Measurements from ENCODE around the gene UQCR10.
"Not testable (repeated sequence)": the region's sequence is repeated elsewhere in the genome, so short reads cannot be mapped to it uniquely, and the experiment has no call there.

UQCR10 gene

GRCh38 chr22:29737251-29738117, 29.7 kb upstream of the UQCR10 start:
- no peak for DNase-seq

GRCh38 chr22:29738118-29738815, 28.9 kb upstream of the UQCR10 start:
- no peak for DNase-seq

GRCh38 chr22:29739346-29739875, 27.8 kb upstream of the UQCR10 start:
- DNase-seq: no peak

DNA sequence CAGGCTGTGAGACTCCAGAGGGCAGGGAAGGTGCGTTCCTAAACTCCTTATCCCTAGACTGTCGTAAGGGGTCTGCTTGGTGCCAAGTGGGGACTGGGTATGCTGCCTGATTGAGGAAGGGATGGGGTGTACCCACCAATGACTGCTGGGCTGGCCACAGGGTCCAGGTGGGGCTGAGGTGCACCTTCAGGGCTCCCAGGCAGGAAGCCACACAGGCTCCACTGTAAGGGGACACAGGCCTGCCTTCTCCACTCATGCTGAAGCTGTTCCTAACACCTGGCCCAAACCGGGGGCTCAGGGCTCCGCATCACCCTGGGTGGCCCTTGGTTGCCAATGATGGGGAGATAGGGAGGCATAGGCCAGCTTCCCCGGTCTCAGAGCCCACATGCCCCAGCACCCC, 27.0 kb upstream of the UQCR10 start:
- DNase-seq: no peak

GRCh38 chr22:29741926-29742325, 25.2 kb upstream of the UQCR10 start:
- DNase-seq: no peak

GRCh38 chr22:29742326-29742725, 24.8 kb upstream of the UQCR10 start:
- no peak for DNase-seq

DNA sequence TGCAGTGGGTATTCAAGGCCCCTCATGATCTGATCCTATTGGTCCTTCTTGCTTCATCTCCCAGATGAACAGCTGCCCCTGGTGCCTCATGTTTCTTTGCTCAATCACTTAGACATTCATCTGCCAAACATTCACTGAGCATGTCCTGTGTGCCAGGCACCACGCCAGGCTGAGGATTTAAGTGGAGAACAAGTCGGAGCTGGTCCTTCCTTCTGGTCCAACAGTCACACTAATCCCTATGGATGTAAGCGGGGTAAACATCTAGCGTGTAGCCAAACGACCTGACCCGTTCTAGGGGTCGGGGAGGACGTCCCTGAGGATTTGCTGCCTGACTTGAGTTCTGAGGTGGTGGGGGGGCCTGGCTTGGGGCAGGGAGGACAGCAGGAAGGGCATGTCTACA, 22.3 kb upstream of the UQCR10 start:
- DNase-seq: peak; percentile 40

DNA sequence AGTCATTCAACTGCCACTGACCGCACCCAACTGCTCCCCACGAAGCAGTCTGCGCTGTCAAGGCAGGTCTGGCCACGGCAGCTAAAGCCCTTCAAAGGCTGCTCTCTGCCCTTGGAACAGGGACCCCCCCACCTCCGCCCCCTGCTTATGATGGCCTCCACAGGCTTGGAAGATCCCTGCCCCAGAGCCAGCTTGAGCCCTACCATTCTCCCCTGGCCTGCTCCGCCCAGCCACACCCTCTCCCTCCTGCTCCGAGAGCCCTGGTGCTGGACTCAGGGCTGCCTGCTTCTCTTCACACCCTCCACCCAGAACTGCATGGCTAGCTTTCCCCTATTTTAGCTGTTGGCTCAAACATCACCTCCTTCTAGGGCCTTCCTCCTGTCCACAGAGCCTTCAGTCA, 19.3 kb upstream of the UQCR10 start:
- DNase-seq: no peak

GRCh38 chr22:29748248-29748893, 18.8 kb upstream of the UQCR10 start:
- no peak for DNase-seq

DNA sequence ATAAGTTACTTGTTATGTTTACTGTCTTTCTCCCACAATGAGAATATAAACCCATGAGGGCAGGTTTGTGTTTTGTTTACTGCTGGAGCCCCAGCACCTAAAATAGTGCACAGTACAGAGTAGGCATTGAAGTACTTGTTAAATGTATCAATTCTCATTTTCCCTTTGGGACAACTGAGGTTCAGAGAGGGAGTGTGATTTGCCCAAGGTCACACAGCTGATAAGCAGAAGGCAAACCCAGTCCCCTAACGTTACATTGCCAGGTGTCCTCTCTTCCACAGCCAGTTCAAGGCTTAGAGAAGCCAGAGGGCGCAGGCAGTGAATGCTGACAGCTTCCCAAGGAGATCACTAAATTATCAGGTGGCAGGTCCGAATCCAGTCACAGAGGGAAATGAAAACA, 17.1 kb upstream of the UQCR10 start:
- DNase-seq: no peak

- DNase-seq: no peak
Measured at GRCh38 chr22:29750559-29751538, 16.3 kb upstream of the UQCR10 start.

GRCh38 chr22:29751669-29752068, 15.5 kb upstream of the UQCR10 start:
- DNase-seq: no peak

DNA sequence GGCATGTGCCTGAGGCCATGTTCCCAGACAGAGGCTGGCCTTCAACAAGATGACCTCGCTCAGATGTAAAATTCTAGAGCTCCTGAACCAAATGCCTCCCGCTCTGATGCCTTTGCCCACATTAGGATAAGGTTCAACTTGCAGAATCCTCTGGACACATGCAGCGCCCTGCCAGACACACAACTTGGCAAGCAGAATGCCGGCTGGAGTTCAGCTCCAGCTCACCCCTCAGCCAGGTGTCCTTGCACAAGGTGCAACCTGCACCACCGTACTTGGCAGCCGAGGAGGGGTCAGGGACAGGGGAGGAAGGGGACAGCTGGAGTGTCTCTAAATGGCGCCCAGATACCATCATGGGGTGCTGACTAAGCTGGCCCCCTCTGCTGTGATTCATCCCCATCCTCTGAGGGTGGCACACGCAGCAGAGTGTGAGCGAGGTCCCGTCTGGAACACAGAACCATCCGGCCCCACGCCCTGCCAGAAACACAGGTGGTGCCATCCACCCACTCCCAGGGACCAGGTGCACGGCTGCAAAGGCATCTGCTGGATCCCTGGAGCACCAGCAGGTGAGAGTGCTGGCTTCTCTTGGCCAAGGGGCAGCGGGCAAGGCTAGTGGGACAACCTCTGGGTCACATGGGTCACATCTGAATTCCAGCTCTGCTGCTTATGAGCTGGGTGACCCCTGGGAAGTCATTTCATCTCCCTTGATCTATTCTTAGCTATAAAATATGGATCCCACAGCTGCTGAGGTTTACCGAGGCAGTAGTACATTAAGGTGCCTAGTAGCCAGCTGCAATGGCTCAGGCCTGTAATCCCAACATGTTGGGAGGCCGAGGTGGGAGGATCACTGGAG, 13.1 kb upstream of the UQCR10 start:
- no peak for DNase-seq

- not testable (repeated sequence) for DNase-seq
Measured at GRCh38 chr22:29754658-29755395, 12.3 kb upstream of the UQCR10 start.

DNA sequence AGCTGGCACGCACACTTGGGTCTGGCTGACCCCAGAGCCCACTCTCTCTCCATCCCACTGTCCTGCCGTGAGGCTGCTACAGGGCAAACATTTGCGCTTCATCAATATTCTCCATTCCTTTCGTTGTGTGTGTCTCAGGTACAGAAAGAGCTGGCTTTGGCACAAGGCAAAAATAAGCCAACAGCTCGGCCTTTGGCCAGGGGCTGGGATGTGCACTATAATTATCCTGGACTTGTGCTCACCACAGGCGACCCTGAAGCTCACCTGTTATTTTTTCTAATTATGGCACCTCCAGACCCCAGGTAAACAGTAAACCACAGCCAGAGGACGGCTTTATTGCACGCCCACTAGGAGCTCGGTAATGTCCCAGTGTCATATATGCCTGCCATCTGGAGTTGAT, 11.3 kb upstream of the UQCR10 start:
- no peak for DNase-seq

DNA sequence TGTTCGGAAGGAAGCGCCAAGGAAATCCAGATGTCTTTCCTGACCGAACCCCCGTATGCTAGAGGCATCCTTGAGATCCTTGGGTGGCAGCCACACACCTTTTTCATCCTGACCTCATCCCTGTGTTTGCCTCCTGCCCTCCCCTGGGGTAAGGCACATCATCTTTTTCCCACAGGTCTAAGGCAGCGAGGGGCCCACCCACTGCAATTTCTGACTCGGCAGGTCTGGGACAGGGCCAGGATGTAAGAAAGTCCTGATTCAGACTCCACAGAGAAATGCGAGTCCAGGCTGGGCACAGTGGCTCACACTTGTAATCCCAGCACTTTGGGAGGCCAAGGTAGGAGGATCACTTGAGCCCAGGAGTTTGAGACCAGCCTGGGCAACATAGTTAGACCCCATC, 10.8 kb upstream of the UQCR10 start:
- DNase-seq: no peak

GRCh38 chr22:29757096-29757495, 10.1 kb upstream of the UQCR10 start:
- DNase-seq: no peak

DNA sequence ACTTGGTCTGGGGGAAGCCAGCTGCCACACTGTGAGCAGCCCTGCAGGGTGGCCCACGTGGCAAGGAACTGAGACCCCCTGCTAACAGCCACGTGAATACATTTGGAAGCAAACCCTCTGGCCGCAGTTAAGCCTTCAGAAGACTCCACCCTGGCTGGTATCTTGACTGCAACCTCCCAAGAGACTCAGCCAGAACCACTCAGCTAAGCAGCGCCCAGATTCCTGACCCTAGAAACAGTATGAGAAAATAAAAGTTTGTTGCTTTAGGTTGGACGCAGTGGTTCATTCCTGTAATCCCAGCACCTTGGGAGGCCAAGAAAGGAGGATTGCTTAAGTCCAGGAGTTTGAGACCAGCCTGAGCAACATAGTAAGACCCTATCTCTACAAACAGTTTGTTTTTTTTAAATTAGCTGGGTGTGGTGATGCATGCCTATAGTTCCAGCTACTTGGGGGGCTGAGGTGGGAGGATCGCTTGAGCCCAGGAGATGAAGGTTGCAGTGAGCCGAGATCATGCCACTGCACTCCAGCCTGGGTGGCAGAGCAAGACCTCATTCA, 9.0 kb upstream of the UQCR10 start:
- DNase-seq: peak; percentile 47

- DNase-seq: no peak
Measured at GRCh38 chr22:29758959-29759358, 8.2 kb upstream of the UQCR10 start.

DNA sequence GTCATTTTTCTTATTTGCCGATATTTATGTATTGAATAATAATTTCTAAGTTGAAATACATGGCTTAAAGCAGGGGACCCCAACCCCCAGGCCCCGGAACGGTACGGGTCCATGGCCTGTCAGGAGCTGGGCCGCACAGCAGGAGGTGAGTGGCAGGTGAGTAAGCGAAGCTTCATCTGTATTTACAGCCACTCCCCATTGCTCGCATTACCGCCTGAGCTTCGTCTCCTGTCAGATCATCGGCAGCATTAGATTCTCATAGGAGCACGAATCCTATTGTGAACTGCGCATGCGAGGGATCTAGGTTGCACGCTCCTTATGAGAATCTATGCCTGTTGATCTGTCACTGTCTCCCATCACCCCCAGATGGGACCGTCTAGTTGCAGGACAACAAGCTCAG, 4.9 kb upstream of the UQCR10 start:
- DNase-seq: no peak
